SK-N-SH (cell line): Measurements from ENCODE around the gene ACOXL. TPM values are rescaled to one million over a fixed set of nuclear protein-coding genes. Genes with fewer than 3 reads are reported as not detected.

Source experiments
- CTCF ChIA-PET: fragments of 300-600, 350-600 bp; formaldehyde crosslinking; extraction: SDS; loops from one replicate; lab custom pipeline; 2021; lab: Yijun Ruan, JAX
- POLR2A ChIA-PET: fragments of 350-600 bp; sonication (Branson Sonifier 250); formaldehyde crosslinking; extraction: SDS; loops from one replicate; lab custom pipeline; 2020; ENCODE audit warnings: antibody characterized with exemption, inconsistent platforms; lab: Yijun Ruan, JAX
- DNase-seq: peaks from one replicate; pipeline ENCODE4 v3.0.0; 2012
- H2AFZ ChIP-seq: fragments of 200-600 bp; sonication (generic); 2 replicates; pipeline ENCODE4 v1.8.1; 2016; ENCODE audit warnings: antibody characterized with exemption, mild to moderate bottlenecking, low read depth
- H3F3A ChIP-seq: fragments of 200-600 bp; sonication (generic); replicated peaks from 2 replicates; pipeline ENCODE3; 2016; ENCODE audit warnings: antibody characterized with exemption, mild to moderate bottlenecking; ENCODE audit not compliant: insufficient read depth
- H3K27ac ChIP-seq, 2 experiments: fragments of 200-500 bp in 1 of 2; fragments of 200-600 bp in 1 of 2; sonication (Bioruptor generic) in 1 of 2; sonication (generic), shearing (Covaris generic) in 1 of 2; 2 replicates each; pipeline versions ENCODE4 v1.5.1 to v1.6.1; 2014 to 2016; ENCODE audit warnings: low read depth in 2 of 2, inconsistent platforms in 1 of 2, low read length in 1 of 2, mild to moderate bottlenecking in 1 of 2, mixed read lengths in 1 of 2
- H3K27me3 ChIP-seq: fragments of 200-600 bp; sonication (generic), shearing (Covaris generic); 2 replicates; pipeline ENCODE4 v1.6.1; 2016; ENCODE audit warnings: mixed run types; ENCODE audit not compliant: insufficient read depth
- H3K36me3 ChIP-seq, 2 experiments: fragments of 200-500 bp in 1 of 2; fragments of 200-600 bp in 1 of 2; sonication (Bioruptor generic) in 1 of 2; sonication (generic) in 1 of 2; replicated peaks in 1 of 2; 2 replicates each; pipeline versions ENCODE3 to v1.5.1; 2014 to 2016; ENCODE audit warnings: low read length in 1 of 2, mild to moderate bottlenecking in 1 of 2; ENCODE audit not compliant: insufficient read depth in 2 of 2, control insufficient read depth in 1 of 2
- H3K4me1 ChIP-seq, 2 experiments: fragments of 200-500 bp in 1 of 2; fragments of 200-600 bp in 1 of 2; sonication (Bioruptor generic) in 1 of 2; sonication (generic), shearing (Covaris generic) in 1 of 2; 2 replicates each; pipeline versions ENCODE4 v1.5.1 to v1.6.1; 2014 to 2016; ENCODE audit warnings: low read depth in 1 of 2, low read length in 1 of 2, mixed run types in 1 of 2; ENCODE audit not compliant: insufficient read depth in 2 of 2, control insufficient read depth in 1 of 2
- H3K4me2 ChIP-seq: fragments of 200-600 bp; sonication (generic), shearing (Covaris generic); 2 replicates; pipeline ENCODE4 v1.6.1; 2017; ENCODE audit warnings: mixed run types
- H3K4me3 ChIP-seq, 2 experiments: fragments of 200-500 bp in 1 of 2; fragments of 200-600 bp in 1 of 2; sonication (Bioruptor generic) in 1 of 2; sonication (generic), shearing (Covaris generic) in 1 of 2; 2 replicates each; pipeline versions ENCODE4 v1.5.1 to v1.8.1; 2014 to 2016; ENCODE audit warnings: low read depth in 2 of 2, inconsistent platforms in 1 of 2, low read length in 1 of 2, mild to moderate bottlenecking in 1 of 2, mixed read lengths in 1 of 2, moderate library complexity in 1 of 2
- H3K79me2 ChIP-seq: fragments of 200-600 bp; sonication (generic); 2 replicates; pipeline ENCODE4 v1.8.1; 2017; ENCODE audit warnings: mild to moderate bottlenecking; ENCODE audit not compliant: insufficient read depth
- H3K9ac ChIP-seq: fragments of 200-600 bp; sonication (generic); 2 replicates; pipeline ENCODE4 v1.6.1; 2017; ENCODE audit warnings: mixed run types
- H3K9me2 ChIP-seq: fragments of 200-600 bp; sonication (generic); 2 replicates; pipeline ENCODE4 v1.6.1; 2017; ENCODE audit warnings: mixed run types
- H3K9me3 ChIP-seq: fragments of 200-600 bp; sonication (generic); 2 replicates; pipeline ENCODE4 v1.6.1; 2017; ENCODE audit warnings: mixed run types, mild to moderate bottlenecking, moderate library complexity
- H4K20me1 ChIP-seq: fragments of 200-600 bp; sonication (generic); 2 replicates; pipeline ENCODE4 v1.6.1; 2017; ENCODE audit warnings: mild to moderate bottlenecking, mixed run types; ENCODE audit not compliant: insufficient read depth
- EP300 ChIP-seq, 2 experiments: IDR thresholded peaks; 2 replicates each; pipeline versions ENCODE4 v1.4.0 to v1.6.1; 2012; ENCODE audit warnings: borderline replicate concordance in 1 of 2, low read depth in 1 of 2, low read length in 1 of 2
- EZH2phosphoT487 ChIP-seq: fragments of 200-600 bp; sonication (generic); IDR thresholded peaks from 2 replicates; pipeline ENCODE4 v1.6.1; 2017; ENCODE audit warnings: low read depth, mixed run types, mild to moderate bottlenecking, antibody characterized with exemption, moderate library complexity, borderline replicate concordance
- FOSL2 ChIP-seq: IDR thresholded peaks from 2 replicates; pipeline ENCODE4 v1.4.0; 2012; ENCODE audit warnings: low read depth, mild to moderate bottlenecking, moderate library complexity, borderline replicate concordance
- FOXM1 ChIP-seq: IDR thresholded peaks from 2 replicates; pipeline ENCODE4 v1.4.0; 2012; ENCODE audit warnings: low read depth, mild to moderate bottlenecking
- IRF3 ChIP-seq: fragments of 150-350 bp; IDR thresholded peaks from 2 replicates; pipeline ENCODE4 v1.6.1; 2016; ENCODE audit warnings: mild to moderate bottlenecking, low read depth, low read length
- JUND ChIP-seq: IDR thresholded peaks from 2 replicates; pipeline ENCODE4 v1.4.0; 2012
- NRF1 ChIP-seq: IDR thresholded peaks from 2 replicates; pipeline ENCODE4 v1.6.1; 2012; ENCODE audit warnings: low read depth, mild to moderate bottlenecking, low read length
- PBX3 ChIP-seq: IDR thresholded peaks from 2 replicates; pipeline ENCODE4; 2012
- RAD21 ChIP-seq: IDR thresholded peaks from 2 replicates; pipeline ENCODE4 v1.6.1; 2012; ENCODE audit warnings: mild to moderate bottlenecking, low read length
- RXRA ChIP-seq: IDR thresholded peaks from 2 replicates; pipeline ENCODE4 v1.4.0; 2012; ENCODE audit warnings: low read depth, mild to moderate bottlenecking, borderline replicate concordance
- SMC3 ChIP-seq: IDR thresholded peaks from 2 replicates; pipeline ENCODE4 v1.6.1; 2012; ENCODE audit warnings: low read depth, low read length, improper control_type of control experiment
- WGBS: methylation state at CpG from one replicate; pipeline ENCODE4 v1.1.6; 2017; ENCODE audit warnings: low lambda C conversion rate; 5-methylcytosine and 5-hydroxymethylcytosine counted together
- polyA plus RNA-seq, 3 experiments: library from polyadenylated mRNA; depleted of rRNA; stranded (reverse); fragments of >200 nt; gene quantifications; 2 replicates each; pipeline ENCODE4 v1.2.3, GENCODE V29; 2012
- TF ChIP-seq, protein P1 (sequence below): IDR thresholded peaks from 2 replicates; pipeline ENCODE4 v1.4.0; 2012; ENCODE audit warnings: low read depth, borderline replicate concordance
- TF ChIP-seq, protein P2 (sequence below): IDR thresholded peaks from 2 replicates; pipeline ENCODE4 v1.4.0; 2012; ENCODE audit warnings: low read depth

Gene ACOXL
- polyA plus RNA-seq, 1 of the 3 experiments (the other 2 are of a cell fraction), result not detected

DNA sequence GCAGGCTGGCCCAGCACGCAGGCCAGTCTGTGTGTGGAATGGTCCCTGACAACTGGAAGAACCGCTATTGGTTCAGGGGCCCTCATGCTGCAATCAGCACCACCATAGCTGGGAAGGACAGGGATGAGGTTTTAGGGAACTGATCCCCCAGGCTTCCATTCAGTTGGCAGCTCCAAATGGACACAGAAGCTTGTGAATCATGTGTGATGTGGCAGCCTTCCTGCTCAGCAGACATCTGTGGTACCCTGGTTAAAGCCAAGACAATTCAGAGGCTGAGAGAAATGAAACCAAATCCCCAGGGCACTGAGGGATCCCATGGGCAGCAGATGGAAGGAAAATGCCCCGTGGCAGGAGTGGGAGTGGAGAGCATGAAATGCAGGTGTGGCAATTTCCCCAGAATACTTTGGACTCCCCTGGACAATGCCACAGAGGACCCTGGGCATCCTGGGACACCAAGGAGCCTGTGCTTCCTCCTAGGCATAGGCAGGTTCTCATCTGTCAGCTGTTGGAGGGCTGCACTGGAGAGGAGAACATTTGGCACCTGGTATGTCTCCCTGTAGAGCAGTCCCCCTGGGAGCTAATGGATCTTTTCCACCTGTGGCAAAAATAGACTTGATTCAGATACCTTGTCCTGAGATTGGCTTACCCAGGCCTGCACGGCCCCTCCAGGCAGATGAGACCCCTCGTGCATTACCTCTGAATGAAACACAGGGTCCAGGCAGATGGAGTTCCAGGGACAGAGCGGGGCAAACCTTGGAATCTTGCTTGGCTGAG lies 226.2 kb downstream of the ACOXL start:
- Histone ChIP-seq H3K9ac (no peak overlapping the region), H3K36me3 (no peaks in the 10 kb centered on the region), H3K4me3 (no peak overlapping the region), H2AFZ (no peak overlapping the region), H3K9me2 (no peaks in the 10 kb centered on the region), H3F3A (no peaks in the 10 kb centered on the region), H4K20me1 (no peaks in the 10 kb centered on the region), H3K27me3 (peaks cover 8% of the 10 kb centered on the region; the same call in 1 of the 2 replicates), H3K79me2 (no peaks in the 10 kb centered on the region), H3K9me3 (no peaks in the 10 kb centered on the region), H3K27ac (no peak overlapping the region), H3K4me2 (no peak overlapping the region), H3K4me1 (no peaks in the 10 kb centered on the region; a peak in 1 of 4 replicates)
- TF ChIP-seq NRF1 (no peak), JUND (no peak), IRF3 (no peak), RAD21 (no peak), EP300 (IDR thresholded peaks at IDR 0.05; ENCODE audit: borderline replicate concordance in 1 of 2, low read depth in 1 of 2, low read length in 1 of 2) (no peak), FOSL2 (no peak), PBX3 (no peak), SMC3 (no peak), FOXM1 (no peak)
- TF ChIP-seq, protein P1, sequence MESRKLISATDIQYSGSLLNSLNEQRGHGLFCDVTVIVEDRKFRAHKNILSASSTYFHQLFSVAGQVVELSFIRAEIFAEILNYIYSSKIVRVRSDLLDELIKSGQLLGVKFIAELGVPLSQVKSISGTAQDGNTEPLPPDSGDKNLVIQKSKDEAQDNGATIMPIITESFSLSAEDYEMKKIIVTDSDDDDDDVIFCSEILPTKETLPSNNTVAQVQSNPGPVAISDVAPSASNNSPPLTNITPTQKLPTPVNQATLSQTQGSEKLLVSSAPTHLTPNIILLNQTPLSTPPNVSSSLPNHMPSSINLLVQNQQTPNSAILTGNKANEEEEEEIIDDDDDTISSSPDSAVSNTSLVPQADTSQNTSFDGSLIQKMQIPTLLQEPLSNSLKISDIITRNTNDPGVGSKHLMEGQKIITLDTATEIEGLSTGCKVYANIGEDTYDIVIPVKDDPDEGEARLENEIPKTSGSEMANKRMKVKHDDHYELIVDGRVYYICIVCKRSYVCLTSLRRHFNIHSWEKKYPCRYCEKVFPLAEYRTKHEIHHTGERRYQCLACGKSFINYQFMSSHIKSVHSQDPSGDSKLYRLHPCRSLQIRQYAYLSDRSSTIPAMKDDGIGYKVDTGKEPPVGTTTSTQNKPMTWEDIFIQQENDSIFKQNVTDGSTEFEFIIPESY, result no peak
- TF ChIP-seq, protein P2, sequence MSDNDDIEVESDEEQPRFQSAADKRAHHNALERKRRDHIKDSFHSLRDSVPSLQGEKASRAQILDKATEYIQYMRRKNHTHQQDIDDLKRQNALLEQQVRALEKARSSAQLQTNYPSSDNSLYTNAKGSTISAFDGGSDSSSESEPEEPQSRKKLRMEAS, result no peak
- CTCF ChIA-PET, result no interaction called here
- 24% methylated on average over 3 of the region's 6 CpGs for WGBS
- no peak for DNase-seq
- POLR2A ChIA-PET, result no interaction called here

DNA sequence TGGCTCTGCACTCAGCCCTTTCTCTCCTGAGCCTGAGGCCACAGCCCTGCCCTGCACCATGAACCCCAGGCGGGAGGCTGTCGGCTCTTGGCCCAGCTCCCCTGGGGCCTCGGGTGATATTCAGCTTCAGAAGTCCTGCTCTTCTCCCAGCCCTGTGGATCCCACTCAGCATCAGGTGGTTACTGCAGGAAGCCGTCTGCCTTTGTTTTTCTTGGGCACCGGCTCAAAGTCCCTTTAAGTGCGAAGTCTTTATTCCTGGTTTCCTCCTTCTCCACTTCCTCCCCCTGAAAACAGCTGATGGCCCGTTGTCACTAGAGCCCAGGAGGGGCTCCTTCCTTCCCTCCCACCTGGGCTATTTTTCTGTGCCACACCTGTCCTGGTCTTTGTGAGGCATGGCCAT lies 226.8 kb downstream of the ACOXL start:
- TF ChIP-seq RXRA (no peak), EZH2phosphoT487 (no peak)
- TF ChIP-seq, all 33 proteins: peak for 0
- 73% methylated on average over 4 of the region's 7 CpGs for WGBS
- no peaks in the 10 kb centered on the region for H3K9me2 ChIP-seq
- CTCF ChIA-PET, result no interaction called here
- no peaks in the 10 kb centered on the region for H3F3A ChIP-seq
- no peak for DNase-seq
- H4K20me1 ChIP-seq, result no peaks in the 10 kb centered on the region
- H3K36me3 ChIP-seq, result no peaks in the 10 kb centered on the region
- no peak overlapping the region for H3K4me3 ChIP-seq
- no peak overlapping the region for H3K4me2 ChIP-seq
- peaks cover 5% of the 10 kb centered on the region; the same call in 1 of the 2 replicates for H3K27me3 ChIP-seq
- H3K27ac ChIP-seq, result no peak overlapping the region
- POLR2A ChIA-PET, result no interaction called here
- no peaks in the 10 kb centered on the region; a peak in 1 of 4 replicates for H3K4me1 ChIP-seq
- H3K79me2 ChIP-seq, result no peaks in the 10 kb centered on the region
- no peaks in the 10 kb centered on the region for H3K9me3 ChIP-seq
- H2AFZ ChIP-seq, result no peak overlapping the region
- H3K9ac ChIP-seq, result no peak overlapping the region
